ENCODE measurements around the gene SSBP2.
A peak's percentile ranks its signal among the peaks of the same experiment; 100 is the strongest.

Gene SSBP2

DNA sequence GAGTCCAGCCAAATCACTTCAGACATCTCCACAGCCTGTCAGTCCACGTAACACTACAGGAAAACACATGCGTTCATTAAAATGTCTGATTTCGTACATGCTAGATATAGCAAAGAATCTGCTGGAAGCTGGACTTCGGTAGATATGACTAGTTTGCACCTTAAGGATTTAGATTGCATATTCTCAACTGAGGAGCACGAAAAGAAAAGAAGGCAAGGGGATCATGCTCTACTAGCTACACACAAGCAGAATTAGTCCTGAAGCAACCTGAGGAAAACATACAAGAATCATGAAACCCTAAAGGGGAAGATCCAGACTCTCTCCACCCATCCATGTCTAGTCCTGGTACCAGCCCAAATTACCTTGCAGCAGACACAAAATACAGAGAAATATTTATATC is 36.1 kb upstream of the SSBP2 start:
- no peak overlapping the region for H3K4me3 ChIP-seq (ENCODE audit: low read depth, low read length)
- TF ChIP-seq, protein P1, sequence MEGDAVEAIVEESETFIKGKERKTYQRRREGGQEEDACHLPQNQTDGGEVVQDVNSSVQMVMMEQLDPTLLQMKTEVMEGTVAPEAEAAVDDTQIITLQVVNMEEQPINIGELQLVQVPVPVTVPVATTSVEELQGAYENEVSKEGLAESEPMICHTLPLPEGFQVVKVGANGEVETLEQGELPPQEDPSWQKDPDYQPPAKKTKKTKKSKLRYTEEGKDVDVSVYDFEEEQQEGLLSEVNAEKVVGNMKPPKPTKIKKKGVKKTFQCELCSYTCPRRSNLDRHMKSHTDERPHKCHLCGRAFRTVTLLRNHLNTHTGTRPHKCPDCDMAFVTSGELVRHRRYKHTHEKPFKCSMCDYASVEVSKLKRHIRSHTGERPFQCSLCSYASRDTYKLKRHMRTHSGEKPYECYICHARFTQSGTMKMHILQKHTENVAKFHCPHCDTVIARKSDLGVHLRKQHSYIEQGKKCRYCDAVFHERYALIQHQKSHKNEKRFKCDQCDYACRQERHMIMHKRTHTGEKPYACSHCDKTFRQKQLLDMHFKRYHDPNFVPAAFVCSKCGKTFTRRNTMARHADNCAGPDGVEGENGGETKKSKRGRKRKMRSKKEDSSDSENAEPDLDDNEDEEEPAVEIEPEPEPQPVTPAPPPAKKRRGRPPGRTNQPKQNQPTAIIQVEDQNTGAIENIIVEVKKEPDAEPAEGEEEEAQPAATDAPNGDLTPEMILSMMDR (IDR thresholded peaks at IDR 0.05; ENCODE audit: low read depth, low read length), result no peak

DNA sequence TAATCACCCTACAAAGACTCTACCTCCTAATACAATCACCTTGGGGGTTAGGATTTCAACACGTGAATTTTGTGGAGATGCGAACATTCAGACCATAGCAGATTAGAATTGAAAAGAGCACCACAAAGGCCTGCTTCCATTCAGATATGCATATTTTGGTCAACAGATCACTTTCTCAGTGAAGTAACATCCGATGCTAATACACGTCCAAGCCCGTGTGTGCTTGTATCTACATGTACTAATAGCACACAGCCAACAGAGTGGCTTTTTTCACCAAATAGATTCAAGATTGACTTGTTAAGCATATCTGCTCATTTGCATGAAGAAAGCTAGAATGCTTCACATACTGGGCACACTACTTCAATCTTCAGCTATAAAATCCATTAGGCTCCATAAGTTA is 35.6 kb upstream of the SSBP2 start:
- H3K4me3 ChIP-seq (ENCODE audit: low read depth, low read length), result no peak overlapping the region
- TF ChIP-seq, protein P1 (IDR thresholded peaks at IDR 0.05; ENCODE audit: low read depth, low read length), result no peak

DNA sequence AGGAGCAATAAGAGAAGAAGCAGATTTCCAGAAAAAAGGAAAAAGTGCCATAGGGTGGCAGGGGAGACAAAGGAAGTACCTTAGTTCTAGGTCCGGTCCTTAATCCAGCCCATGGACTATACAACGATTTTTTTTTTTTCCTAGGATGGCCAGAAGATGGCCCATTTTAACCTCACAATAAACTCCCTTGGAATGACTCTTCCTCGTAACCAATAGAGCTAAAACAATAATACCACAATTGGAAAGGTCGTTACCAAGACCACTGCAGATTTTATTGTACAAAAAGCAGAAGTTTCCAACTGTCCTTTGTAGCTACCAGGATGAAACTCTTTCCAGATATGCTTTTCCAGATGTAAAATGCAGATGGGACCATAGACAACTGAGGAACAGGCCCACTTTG is 34.4 kb upstream of the SSBP2 start:
- TF ChIP-seq, protein P1 (IDR thresholded peaks at IDR 0.05; ENCODE audit: low read depth, low read length), result no peak
- no peak overlapping the region for H3K4me3 ChIP-seq (ENCODE audit: low read depth, low read length)

DNA sequence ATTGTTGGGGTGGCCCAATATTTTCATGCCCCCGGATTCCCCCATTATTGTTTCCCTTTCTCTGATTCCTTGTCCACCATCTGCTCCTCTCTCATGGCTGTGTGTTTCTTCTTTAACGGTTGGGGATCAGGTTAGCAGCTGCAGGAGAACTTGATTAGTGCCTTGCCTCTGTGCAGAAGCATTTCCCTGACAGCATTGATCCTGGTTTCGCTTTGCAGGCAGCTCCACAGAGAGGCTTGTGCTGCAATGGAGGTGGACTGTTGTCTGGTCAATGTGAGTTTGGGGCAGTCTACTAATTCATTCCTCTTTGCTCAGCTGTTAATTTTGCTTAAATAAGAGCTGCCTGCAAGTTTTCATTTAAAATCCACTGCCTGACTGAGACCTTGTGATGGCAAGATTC is 32.5 kb upstream of the SSBP2 start:
- TF ChIP-seq, protein P1 (IDR thresholded peaks at IDR 0.05; ENCODE audit: low read depth, low read length), result no peak
- H3K4me3 ChIP-seq (ENCODE audit: low read depth, low read length), result no peak overlapping the region

DNA sequence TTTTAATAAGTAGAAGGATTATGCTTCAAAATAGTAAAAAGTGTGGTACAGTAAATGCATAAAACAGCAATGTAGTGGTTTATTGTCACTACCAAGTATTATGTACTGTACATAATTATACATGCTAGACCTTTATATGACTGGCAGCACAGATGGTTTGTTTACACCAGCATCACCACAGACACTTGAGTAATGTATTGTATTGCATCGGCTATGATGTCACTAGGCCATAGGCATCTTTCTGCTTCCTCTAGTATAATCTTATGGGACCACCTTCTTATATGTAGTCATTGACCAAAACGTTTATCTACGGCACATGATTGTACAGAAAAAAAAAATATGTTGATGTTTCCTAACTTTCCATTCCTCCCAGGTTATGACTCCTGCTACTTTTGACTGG is 31.9 kb upstream of the SSBP2 start:
- TF ChIP-seq, protein P1 (IDR thresholded peaks at IDR 0.05; ENCODE audit: low read depth, low read length), result no peak
- H3K4me3 ChIP-seq (ENCODE audit: low read depth, low read length), result no peak overlapping the region

DNA sequence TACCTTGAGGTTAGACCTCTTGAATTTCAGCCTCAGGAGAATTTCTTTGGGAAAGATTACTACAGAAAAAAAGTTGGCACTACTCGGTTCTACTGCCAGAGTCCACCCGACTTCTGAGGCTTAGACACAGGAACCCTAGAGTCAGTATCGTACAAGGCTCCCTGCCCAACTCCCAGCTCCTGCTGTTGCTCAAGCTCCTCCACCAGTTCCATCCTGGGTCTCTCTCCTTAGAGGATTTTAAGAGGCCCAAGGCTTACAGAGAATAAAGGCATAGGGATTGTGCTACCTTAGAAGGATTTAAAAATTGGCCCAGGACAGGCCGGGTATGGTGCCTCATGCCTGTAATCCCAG is 29.0 kb upstream of the SSBP2 start:
- H3K4me3 ChIP-seq (ENCODE audit: low read depth, low read length), result no peak overlapping the region
- TF ChIP-seq, protein P1 (IDR thresholded peaks at IDR 0.05; ENCODE audit: low read depth, low read length), result no peak

DNA sequence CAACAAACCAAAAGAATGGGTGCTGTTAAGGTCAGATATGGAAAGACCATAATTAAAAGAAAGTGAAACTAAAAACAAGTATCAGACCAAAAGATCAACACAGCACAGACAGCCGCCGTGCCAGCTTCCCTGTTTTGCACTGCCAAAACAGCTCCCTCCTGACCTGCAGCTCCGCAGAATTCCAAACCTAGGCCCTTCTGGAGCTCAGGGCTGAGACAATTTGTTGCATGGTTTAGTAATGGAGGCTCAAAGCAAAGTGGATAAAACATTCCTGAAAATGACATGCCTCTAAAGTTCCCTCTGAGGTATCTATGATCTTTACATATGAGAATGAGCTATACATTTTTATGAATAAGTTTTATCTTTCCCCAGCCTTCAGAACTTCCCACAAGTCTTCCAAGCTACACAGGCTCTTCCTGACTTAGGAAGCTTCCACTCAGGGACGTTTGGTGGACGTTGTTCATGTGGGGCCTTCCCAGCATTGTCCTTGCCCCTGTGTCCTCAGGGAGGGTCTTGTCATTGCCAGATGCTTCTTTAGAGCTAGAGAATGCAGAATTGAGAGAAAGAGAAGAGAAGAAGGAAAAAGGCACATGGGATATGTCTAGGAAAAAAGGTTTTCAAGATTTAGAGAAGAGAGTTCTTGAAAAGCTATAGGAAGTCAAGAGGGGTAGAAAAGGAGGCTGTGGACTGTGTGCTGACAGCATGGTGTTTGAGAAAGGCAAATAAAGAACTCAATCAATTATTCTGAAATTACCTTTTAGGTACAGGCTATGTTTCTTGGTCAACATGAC is 28.4 kb upstream of the SSBP2 start:
- H3K4me3 ChIP-seq (ENCODE audit: low read depth, low read length), result peak overlapping the region; percentile 40

More for the DNA sequence above, 28.4 kb upstream of the SSBP2 start:
- TF ChIP-seq, protein P1 (IDR thresholded peaks at IDR 0.05; ENCODE audit: low read depth, low read length), result no peak

Data from WI38 (cell line).